Measurements from ENCODE around the gene C1GALT1. TPM values are rescaled to one million over a fixed set of nuclear protein-coding genes. Genes with fewer than 3 reads are reported as not detected.
"Not testable (repeated sequence)": the region's sequence is repeated elsewhere in the genome, so short reads cannot be mapped to it uniquely, and the experiment has no call there.

Gene C1GALT1
- total and polyA plus RNA-seq, 7 experiments from 2014 or later: 47.9 to 60.1 (median 54.5) TPM

DNA sequence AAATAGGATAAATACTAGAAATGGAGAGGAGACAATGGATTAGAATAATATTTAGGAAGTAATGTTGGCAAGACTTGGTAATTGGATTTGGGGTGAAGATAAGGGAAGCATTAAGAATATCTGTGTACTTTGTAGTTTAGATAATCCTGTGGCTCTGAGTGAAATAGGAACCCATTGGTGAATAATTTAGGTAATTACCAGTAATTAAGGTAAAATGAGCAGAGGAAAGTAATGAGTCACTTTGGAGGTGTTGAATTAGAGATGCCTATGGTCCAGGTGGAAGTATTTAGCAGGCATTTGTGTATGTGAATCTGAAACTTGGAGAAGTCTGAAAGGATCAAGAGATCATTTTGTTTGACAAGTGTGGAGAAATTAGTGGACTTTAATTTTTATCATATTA is 5.7 kb downstream of the C1GALT1 start:
- H3K27me3 Mint-ChIP-seq: no peaks in the 10 kb centered on the region
- POLR2A ChIA-PET: interaction anchor here (0.7 kb wide), 1 partner anchor 84 kb away, joined by 3 read pairs; no protein-coding TSS in a partner anchor
- CTCF ChIA-PET: no interaction called here
- intact Hi-C loops (cut with micrococcal nuclease): loop anchor here (1.0 to 10.0 kb wide), 4 partner anchors 13 to 947 kb away; no protein-coding TSS in a partner anchor
- H3K36me3 ChIP-seq (ENCODE audit: control insufficient read depth in 2 of 3, insufficient read depth in 3 of 3, low read length in 3 of 3): peaks cover 0 to 4% (median 0%) of the 10 kb centered on the region in 3 experiments
- ATAC-seq (no peak), DNase-seq (no peak)
- no peaks in the 10 kb centered on the region for H3K9me3 ChIP-seq (ENCODE audit: control insufficient read depth in 2 of 3, low read length in 3 of 3)
- peaks cover 8 to 42% (median 21%) of the 10 kb centered on the region in 7 donors for H3K4me1 Mint-ChIP-seq
- H3K27me3 ChIP-seq (ENCODE audit: control insufficient read depth in 2 of 2, insufficient read depth in 2 of 2, low read length in 2 of 2): no peaks in the 10 kb centered on the region
- no peak overlapping the region for H3K4me3 ChIP-seq (ENCODE audit: low read length)
- peaks cover 0 to 37% (median 6%) of the 10 kb centered on the region in 5 donors for H3K36me3 Mint-ChIP-seq
- H3K4me1 ChIP-seq (ENCODE audit: control insufficient read depth in 2 of 2, insufficient read depth in 2 of 2, low read length in 2 of 2): peaks cover 16 to 26% of the 10 kb centered on the region in 2 donors
- H3K27ac Mint-ChIP-seq: no peak overlapping the region
- H3K9me3 Mint-ChIP-seq: peaks cover 0 to 6% (median 0%) of the 10 kb centered on the region in 11 donors
- no peak overlapping the region for H3K4me3 Mint-ChIP-seq
- H3K27ac ChIP-seq (ENCODE audit: low read depth, low read length): no peak overlapping the region

DNA sequence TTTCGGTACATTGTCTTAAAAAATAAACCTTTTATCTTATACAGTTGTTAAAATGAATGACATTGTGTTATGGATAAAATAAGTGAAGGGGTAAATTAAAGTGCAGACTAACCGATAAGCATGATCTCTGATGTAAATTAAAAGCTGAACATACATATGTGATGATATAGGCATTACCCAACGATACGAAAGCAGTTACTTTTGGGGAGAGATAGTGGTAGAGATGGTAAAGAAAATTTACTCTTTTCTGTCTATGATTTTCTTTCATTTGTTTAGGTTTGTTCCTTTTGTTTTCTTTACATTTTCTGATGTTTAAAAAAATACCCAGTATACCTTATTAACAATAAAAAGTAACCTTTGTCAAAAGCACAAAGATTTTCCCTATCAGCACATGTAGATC is 6.4 kb downstream of the C1GALT1 start:
- no peak for DNase-seq
- H3K27me3 ChIP-seq (ENCODE audit: control insufficient read depth in 2 of 2, insufficient read depth in 2 of 2, low read length in 2 of 2): no peaks in the 10 kb centered on the region
- no peak for ATAC-seq
- Mint-ChIP-seq H3K4me3 (peak overlapping the region in 5 of 10 donors; percentile 12 to 70 (median 23)), H3K27me3 (no peaks in the 10 kb centered on the region), H3K9me3 (peaks cover 0 to 8% (median 0%) of the 10 kb centered on the region in 11 donors), H3K4me1 (peaks cover 15 to 43% (median 27%) of the 10 kb centered on the region in 7 donors), H3K36me3 (peaks cover 0 to 40% (median 6%) of the 10 kb centered on the region in 5 donors), H3K27ac (peak overlapping the region in 6 of 9 donors; percentile 2 to 77 (median 48))
- no peak overlapping the region for H3K27ac ChIP-seq (ENCODE audit: low read depth, low read length)
- H3K4me3 ChIP-seq (ENCODE audit: low read length): no peak overlapping the region
- H3K4me1 ChIP-seq (ENCODE audit: control insufficient read depth in 2 of 2, insufficient read depth in 2 of 2, low read length in 2 of 2): peaks cover 17 to 32% of the 10 kb centered on the region in 2 donors
- peaks cover 0 to 4% (median 0%) of the 10 kb centered on the region in 3 experiments for H3K36me3 ChIP-seq (ENCODE audit: control insufficient read depth in 2 of 3, insufficient read depth in 3 of 3, low read length in 3 of 3)
- ChIA-PET CTCF (interaction anchor here (0.7 kb wide), 1 partner anchor 552 kb away, joined by 4 read pairs; no protein-coding TSS in a partner anchor), POLR2A (interaction anchor here (0.5 to 1.0 kb wide), 2 partner anchors 82 to 84 kb away, joined by 3 read pairs; no protein-coding TSS in a partner anchor)
- no peaks in the 10 kb centered on the region for H3K9me3 ChIP-seq (ENCODE audit: control insufficient read depth in 2 of 3, low read length in 3 of 3)
- intact Hi-C loops (cut with micrococcal nuclease): loop anchor here (1.0 to 10.0 kb wide), 4 partner anchors 13 to 946 kb away; no protein-coding TSS in a partner anchor

GRCh38 chr7:7190142-7190541 is 7.8 kb downstream of the C1GALT1 start:
- ChIA-PET POLR2A (interaction anchor here (0.7 to 1.1 kb wide), 2 partner anchors 87 to 381 kb away, joined by 3 to 4 read pairs; no protein-coding TSS in a partner anchor), CTCF (interaction anchor here (1.0 to 2.3 kb wide), 3 partner anchors 8 to 352 kb away, joined by 3 to 6 read pairs (median 4); partner anchors contain the start of gene C1GALT1)
- H3K27me3 ChIP-seq (ENCODE audit: control insufficient read depth in 2 of 2, insufficient read depth in 2 of 2, low read length in 2 of 2): no peaks in the 10 kb centered on the region
- Mint-ChIP-seq H3K27me3 (no peaks in the 10 kb centered on the region), H3K4me3 (peak overlapping the region in 1 of 10 donors; percentile 7), H3K27ac (peak overlapping the region in 2 of 9 donors; percentile 8 to 16), H3K36me3 (peaks cover 0 to 47% (median 6%) of the 10 kb centered on the region in 5 donors), H3K4me1 (peaks cover 25 to 54% (median 41%) of the 10 kb centered on the region in 7 donors), H3K9me3 (peaks cover 0 to 13% (median 0%) of the 10 kb centered on the region in 11 donors)
- peaks cover 0 to 4% (median 0%) of the 10 kb centered on the region in 3 experiments for H3K36me3 ChIP-seq (ENCODE audit: control insufficient read depth in 2 of 3, insufficient read depth in 3 of 3, low read length in 3 of 3)
- intact Hi-C loops (cut with micrococcal nuclease): no loop called here
- H3K9me3 ChIP-seq (ENCODE audit: control insufficient read depth in 2 of 3, low read length in 3 of 3): no peaks in the 10 kb centered on the region
- no peak overlapping the region for H3K4me3 ChIP-seq (ENCODE audit: low read length)
- no peak overlapping the region for H3K27ac ChIP-seq (ENCODE audit: low read depth, low read length)
- ATAC-seq: no peak
- no peak for DNase-seq
- peaks cover 16 to 41% of the 10 kb centered on the region in 2 donors for H3K4me1 ChIP-seq (ENCODE audit: control insufficient read depth in 2 of 2, insufficient read depth in 2 of 2, low read length in 2 of 2)

DNA sequence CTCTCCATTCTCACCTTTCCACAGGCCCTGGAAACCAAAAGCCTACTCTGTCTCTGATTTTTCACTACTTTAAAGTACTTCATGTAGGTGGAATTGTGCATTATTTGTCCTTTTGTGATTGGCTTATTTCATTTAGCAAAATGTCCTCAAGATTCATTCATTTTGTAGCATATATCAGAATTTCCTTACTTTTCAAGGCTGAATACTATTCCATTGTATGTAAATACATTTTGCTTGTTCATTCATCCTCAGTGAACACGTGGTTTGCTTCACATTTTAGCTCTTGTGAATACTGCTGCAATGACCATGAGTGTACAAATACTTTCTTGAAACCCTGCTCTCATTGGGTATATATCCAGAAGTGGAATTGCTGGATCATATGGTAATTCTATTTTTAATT is 8.8 kb downstream of the C1GALT1 start:
- peaks cover 0 to 15% (median 0%) of the 10 kb centered on the region in 11 donors for H3K9me3 Mint-ChIP-seq
- no peaks in the 10 kb centered on the region for H3K36me3 ChIP-seq (ENCODE audit: control insufficient read depth in 2 of 3, insufficient read depth in 3 of 3, low read length in 3 of 3)
- intact Hi-C loops (cut with micrococcal nuclease): no loop called here
- ChIA-PET POLR2A (interaction anchor here (0.7 to 1.1 kb wide), 2 partner anchors 67 to 380 kb away, joined by 3 to 4 read pairs; no protein-coding TSS in a partner anchor), CTCF (interaction anchor here (1.0 to 2.3 kb wide), 2 partner anchors 9 to 86 kb away, joined by 4 to 6 read pairs; partner anchors contain the start of gene C1GALT1)
- H3K27me3 Mint-ChIP-seq: no peaks in the 10 kb centered on the region
- H3K27ac Mint-ChIP-seq: peak overlapping the region in 1 of 9 donors; percentile 14
- no peak overlapping the region for H3K4me3 Mint-ChIP-seq
- H3K27ac ChIP-seq (ENCODE audit: low read depth, low read length): no peak overlapping the region
- no peaks in the 10 kb centered on the region for H3K27me3 ChIP-seq (ENCODE audit: control insufficient read depth in 2 of 2, insufficient read depth in 2 of 2, low read length in 2 of 2)
- H3K36me3 Mint-ChIP-seq: peaks cover 0 to 45% (median 6%) of the 10 kb centered on the region in 5 donors
- no peak overlapping the region for H3K4me3 ChIP-seq (ENCODE audit: low read length)
- peaks cover 19 to 40% of the 10 kb centered on the region in 2 donors for H3K4me1 ChIP-seq (ENCODE audit: control insufficient read depth in 2 of 2, insufficient read depth in 2 of 2, low read length in 2 of 2)
- H3K4me1 Mint-ChIP-seq: peaks cover 30 to 62% (median 51%) of the 10 kb centered on the region in 7 donors
- H3K9me3 ChIP-seq (ENCODE audit: control insufficient read depth in 2 of 3, low read length in 3 of 3): no peaks in the 10 kb centered on the region
- ATAC-seq: no peak
- DNase-seq: no peak

GRCh38 chr7:7192798-7193788 is 10.7 kb downstream of the C1GALT1 start:
- peak; percentile 57 for ATAC-seq
- H3K36me3 Mint-ChIP-seq: peaks cover 0 to 60% (median 12%) of the 10 kb centered on the region in 5 donors
- H3K27me3 Mint-ChIP-seq; H3K27me3 ChIP-seq (ENCODE audit: control insufficient read depth in 2 of 2, insufficient read depth in 2 of 2, low read length in 2 of 2); CTCF ChIA-PET; H3K36me3 ChIP-seq (ENCODE audit: control insufficient read depth in 2 of 3, insufficient read depth in 3 of 3, low read length in 3 of 3); H3K9me3 ChIP-seq (ENCODE audit: control insufficient read depth in 2 of 3, low read length in 3 of 3): not testable (repeated sequence)
- H3K4me3 ChIP-seq (ENCODE audit: low read length): peak overlapping the region; percentile 14
- peak overlapping the region; percentile 6 to 77 (median 62) for H3K4me3 Mint-ChIP-seq
- peak in 5 of 9 donors; percentile 21 to 30 (median 25) for DNase-seq
- H3K4me1 ChIP-seq (ENCODE audit: control insufficient read depth in 2 of 2, insufficient read depth in 2 of 2, low read length in 2 of 2): peaks cover 16 to 33% of the 10 kb centered on the region in 2 donors
- H3K27ac ChIP-seq (ENCODE audit: low read depth, low read length): peak overlapping the region; percentile 43
- POLR2A ChIA-PET: interaction anchor here (0.6 to 2.3 kb wide), 2 partner anchors 11 to 128 kb away, joined by 3 to 10 read pairs; partner anchors contain the start of gene C1GALT1
- H3K4me1 Mint-ChIP-seq: peaks cover 35 to 80% (median 66%) of the 10 kb centered on the region in 7 donors
- peak overlapping the region; percentile 39 to 80 (median 69) for H3K27ac Mint-ChIP-seq
- peaks cover 0 to 26% (median 0%) of the 10 kb centered on the region in 11 donors for H3K9me3 Mint-ChIP-seq
- intact Hi-C loops (cut with micrococcal nuclease): loop anchor here (1.0 to 2.0 kb wide), 3 partner anchors 10 to 50 kb away; partner anchors contain the start of gene C1GALT1 (in 1 of the 2)

GRCh38 chr7:7199592-7199991 is 17.2 kb downstream of the C1GALT1 start:
- H3K27ac ChIP-seq (ENCODE audit: low read depth, low read length); H3K4me3 ChIP-seq (ENCODE audit: low read length); DNase-seq; H3K9me3 ChIP-seq (ENCODE audit: control insufficient read depth in 2 of 3, low read length in 3 of 3); H3K27me3 Mint-ChIP-seq; H3K36me3 ChIP-seq (ENCODE audit: control insufficient read depth in 2 of 3, insufficient read depth in 3 of 3, low read length in 3 of 3); CTCF ChIA-PET; ATAC-seq; intact Hi-C loops (cut with micrococcal nuclease); H3K27me3 ChIP-seq (ENCODE audit: control insufficient read depth in 2 of 2, insufficient read depth in 2 of 2, low read length in 2 of 2): not testable (repeated sequence)
- Mint-ChIP-seq H3K27ac (peak overlapping the region in 3 of 9 donors; percentile 22 to 76 (median 23)), H3K36me3 (peaks cover 4 to 51% (median 12%) of the 10 kb centered on the region in 5 donors), H3K4me3 (peak overlapping the region in 1 of 10 donors; percentile 66), H3K9me3 (peaks cover 0 to 26% (median 12%) of the 10 kb centered on the region in 11 donors), H3K4me1 (peaks cover 64 to 97% (median 84%) of the 10 kb centered on the region in 7 donors)
- POLR2A ChIA-PET: interaction anchor here (0.7 kb wide), 1 partner anchor 18 kb away, joined by 4 read pairs; no protein-coding TSS in a partner anchor
- peaks cover 29 to 41% of the 10 kb centered on the region in 2 donors for H3K4me1 ChIP-seq (ENCODE audit: control insufficient read depth in 2 of 2, insufficient read depth in 2 of 2, low read length in 2 of 2)
